HEK293 (cell line): Measurements from ENCODE around the gene CARMIL3.

ENCODE experiments used
- CTCF ChIA-PET: fragments of 350-600 bp; formaldehyde crosslinking; extraction: SDS; loops from one replicate; lab custom pipeline; 2021; ENCODE audit warnings: antibody characterized with exemption; lab: Yijun Ruan, JAX
- POLR2A ChIA-PET: fragments of 300-600 bp; formaldehyde crosslinking; extraction: SDS; loops from one replicate; lab custom pipeline; 2020; ENCODE audit warnings: antibody characterized with exemption, inconsistent platforms; lab: Yijun Ruan, JAX
- H3K27ac ChIP-seq: fragments of 200-500 bp; sonication (Bioruptor generic); 2 replicates; pipeline ENCODE4 v1.5.1; 2014; ENCODE audit warnings: low read depth, low read length, control low read depth, inconsistent platforms; ENCODE audit errors: extremely low read depth
- H3K36me3 ChIP-seq, 2 experiments: fragments of 200-500 bp in 1 of 2; sonication (Bioruptor generic) in 1 of 2; 1 replicate in 1 of 2; 2 replicates in 1 of 2; pipeline ENCODE4 v1.5.1; 2014 to 2017; ENCODE audit warnings: inconsistent platforms in 2 of 2, low read length in 2 of 2; ENCODE audit not compliant: control insufficient read depth in 2 of 2, insufficient read depth in 1 of 2
- H3K4me1 ChIP-seq: fragments of 200-500 bp; sonication (Bioruptor generic); 2 replicates; pipeline ENCODE4 v1.5.1; 2014; ENCODE audit warnings: mild to moderate bottlenecking, low read length, inconsistent platforms; ENCODE audit not compliant: control insufficient read depth, insufficient read depth
- H3K4me3 ChIP-seq: 2 replicates; pipeline ENCODE4 v1.5.1; 2011; ENCODE audit warnings: low read depth, mild to moderate bottlenecking, control low read depth, low read length, moderate library complexity
- H3K9me3 ChIP-seq: fragments of 200-500 bp; sonication (Bioruptor generic); 2 replicates; pipeline ENCODE4 v1.5.1; 2014; ENCODE audit warnings: low read depth, low read length, inconsistent platforms; ENCODE audit not compliant: control insufficient read depth, insufficient read depth
- FEZF1 ChIP-seq: fragments of 450-650 bp; formaldehyde crosslinking; IDR thresholded peaks from 2 replicates; pipeline ENCODE4 v1.5.1; 2016; ENCODE audit warnings: missing biosample characterization, missing genetic modification characterization
- MYNN ChIP-seq: fragments of 450-650 bp; formaldehyde crosslinking; IDR thresholded peaks from 2 replicates; pipeline ENCODE4 v1.5.1; 2016; ENCODE audit warnings: missing biosample characterization, missing genetic modification characterization, borderline replicate concordance
- ZBTB48 ChIP-seq: fragments of 450-650 bp; formaldehyde crosslinking; IDR thresholded peaks from 2 replicates; pipeline ENCODE4 v1.5.1; 2016; ENCODE audit warnings: missing biosample characterization, missing genetic modification characterization
- ZFHX2 ChIP-seq: fragments of 450-650 bp; formaldehyde crosslinking; conservative IDR thresholded peaks from 2 replicates; pipeline ENCODE4 v1.5.1; 2016; ENCODE audit warnings: missing biosample characterization, missing genetic modification characterization
- ZNF112 ChIP-seq: fragments of 450-650 bp; formaldehyde crosslinking; IDR thresholded peaks from 2 replicates; pipeline ENCODE4 v1.5.0; 2017; ENCODE audit warnings: missing biosample characterization, missing genetic modification characterization
- ZNF157 ChIP-seq: fragments of 450-650 bp; formaldehyde crosslinking; IDR thresholded peaks from 2 replicates; pipeline ENCODE4 v1.5.1; 2016; ENCODE audit warnings: missing biosample characterization, missing genetic modification characterization
- ZNF19 ChIP-seq: fragments of 450-650 bp; formaldehyde crosslinking; IDR thresholded peaks from 2 replicates; pipeline ENCODE4; 2016; ENCODE audit warnings: missing biosample characterization, missing genetic modification characterization, low read depth
- ZNF202 ChIP-seq: fragments of 450-650 bp; formaldehyde crosslinking; IDR thresholded peaks from 2 replicates; pipeline ENCODE4 v1.5.1; 2016; ENCODE audit warnings: missing biosample characterization, missing genetic modification characterization, borderline replicate concordance
- ZNF248 ChIP-seq: fragments of 450-650 bp; formaldehyde crosslinking; IDR thresholded peaks from 2 replicates; pipeline ENCODE4 v1.5.1; 2017; ENCODE audit warnings: missing biosample characterization, missing genetic modification characterization
- ZNF266 ChIP-seq: fragments of 450-650 bp; formaldehyde crosslinking; IDR thresholded peaks from 2 replicates; pipeline ENCODE4 v1.5.1; 2016; ENCODE audit warnings: missing biosample characterization, missing genetic modification characterization, low read depth
- ZNF670 ChIP-seq: fragments of 450-650 bp; formaldehyde crosslinking; IDR thresholded peaks from 2 replicates; pipeline ENCODE4 v1.5.1; 2016; ENCODE audit warnings: missing biosample characterization, missing genetic modification characterization, low read depth
- ZNF701 ChIP-seq: fragments of 450-650 bp; formaldehyde crosslinking; IDR thresholded peaks from 2 replicates; pipeline ENCODE4 v1.5.1; 2016; ENCODE audit warnings: missing biosample characterization, missing genetic modification characterization
- TF ChIP-seq, protein P1 (sequence below): fragments of 450-650 bp; formaldehyde crosslinking; IDR thresholded peaks from 2 replicates; pipeline ENCODE4 v1.5.1; 2016; ENCODE audit warnings: missing biosample characterization, missing genetic modification characterization, borderline replicate concordance
- TF ChIP-seq, protein P2 (sequence below): fragments of 450-650 bp; formaldehyde crosslinking; IDR thresholded peaks from 2 replicates; pipeline ENCODE4 v1.5.1; 2016; ENCODE audit warnings: missing biosample characterization, missing genetic modification characterization
- TF ChIP-seq, protein P3 (sequence below): fragments of 450-650 bp; formaldehyde crosslinking; IDR thresholded peaks from 2 replicates; pipeline ENCODE4 v1.5.1; 2016; ENCODE audit warnings: missing biosample characterization, missing genetic modification characterization
- TF ChIP-seq, protein P4 (sequence below): fragments of 450-650 bp; formaldehyde crosslinking; IDR thresholded peaks from 2 replicates; pipeline ENCODE4 v1.5.0; 2017; ENCODE audit warnings: missing biosample characterization, missing genetic modification characterization, borderline replicate concordance
- TF ChIP-seq, protein P5 (sequence below): fragments of 450-650 bp; formaldehyde crosslinking; IDR thresholded peaks from 2 replicates; pipeline ENCODE4 v1.5.1; 2016; ENCODE audit warnings: missing biosample characterization, missing genetic modification characterization

The CARMIL3 gene

DNA sequence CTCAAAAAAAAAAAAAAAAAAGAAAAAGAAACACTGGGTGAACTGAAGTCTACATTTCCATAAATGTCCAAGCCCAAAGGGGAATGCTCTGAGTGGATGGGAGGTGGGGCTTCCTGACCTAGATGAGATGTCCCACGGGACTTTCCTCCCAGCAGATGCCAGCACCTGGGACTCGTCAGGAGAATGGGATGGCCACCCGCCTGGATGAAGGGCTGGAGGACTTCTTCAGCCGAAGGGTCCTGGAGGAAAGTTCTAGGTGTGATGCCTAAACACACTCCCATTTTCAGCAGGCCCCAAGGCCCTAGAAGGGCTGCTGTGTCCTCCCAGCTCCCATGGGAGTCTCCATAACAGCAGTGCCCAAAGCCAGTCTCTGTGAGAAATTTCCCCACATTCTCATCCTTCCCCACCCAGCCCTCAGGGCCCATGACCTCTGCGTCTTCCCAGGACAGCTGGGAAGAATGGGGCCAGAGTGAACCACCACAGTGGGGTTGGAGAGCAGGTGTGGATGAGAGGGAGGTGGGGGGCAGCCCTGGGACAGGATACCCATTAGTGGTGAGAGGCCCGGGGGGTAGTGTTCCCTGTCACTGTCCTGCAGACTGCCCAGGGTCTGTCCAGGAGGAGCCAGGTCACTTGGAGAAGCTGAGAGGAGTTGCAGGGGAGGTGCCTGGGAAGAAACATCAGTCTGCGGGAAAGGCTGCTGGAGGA, 12.4 kb downstream of the CARMIL3 start (continued):
- TF ChIP-seq, protein P1, sequence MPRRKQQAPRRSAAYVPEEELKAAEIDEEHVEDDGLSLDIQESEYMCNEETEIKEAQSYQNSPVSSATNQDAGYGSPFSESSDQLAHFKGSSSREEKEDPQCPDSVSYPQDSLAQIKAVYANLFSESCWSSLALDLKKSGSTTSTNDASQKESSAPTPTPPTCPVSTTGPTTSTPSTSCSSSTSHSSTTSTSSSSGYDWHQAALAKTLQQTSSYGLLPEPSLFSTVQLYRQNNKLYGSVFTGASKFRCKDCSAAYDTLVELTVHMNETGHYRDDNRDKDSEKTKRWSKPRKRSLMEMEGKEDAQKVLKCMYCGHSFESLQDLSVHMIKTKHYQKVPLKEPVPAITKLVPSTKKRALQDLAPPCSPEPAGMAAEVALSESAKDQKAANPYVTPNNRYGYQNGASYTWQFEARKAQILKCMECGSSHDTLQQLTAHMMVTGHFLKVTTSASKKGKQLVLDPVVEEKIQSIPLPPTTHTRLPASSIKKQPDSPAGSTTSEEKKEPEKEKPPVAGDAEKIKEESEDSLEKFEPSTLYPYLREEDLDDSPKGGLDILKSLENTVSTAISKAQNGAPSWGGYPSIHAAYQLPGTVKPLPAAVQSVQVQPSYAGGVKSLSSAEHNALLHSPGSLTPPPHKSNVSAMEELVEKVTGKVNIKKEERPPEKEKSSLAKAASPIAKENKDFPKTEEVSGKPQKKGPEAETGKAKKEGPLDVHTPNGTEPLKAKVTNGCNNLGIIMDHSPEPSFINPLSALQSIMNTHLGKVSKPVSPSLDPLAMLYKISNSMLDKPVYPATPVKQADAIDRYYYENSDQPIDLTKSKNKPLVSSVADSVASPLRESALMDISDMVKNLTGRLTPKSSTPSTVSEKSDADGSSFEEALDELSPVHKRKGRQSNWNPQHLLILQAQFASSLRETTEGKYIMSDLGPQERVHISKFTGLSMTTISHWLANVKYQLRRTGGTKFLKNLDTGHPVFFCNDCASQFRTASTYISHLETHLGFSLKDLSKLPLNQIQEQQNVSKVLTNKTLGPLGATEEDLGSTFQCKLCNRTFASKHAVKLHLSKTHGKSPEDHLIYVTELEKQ (tag by site-specific recombination) = no peak
- TF ChIP-seq ZNF248 (tag by site-specific recombination) = no peak

DNA sequence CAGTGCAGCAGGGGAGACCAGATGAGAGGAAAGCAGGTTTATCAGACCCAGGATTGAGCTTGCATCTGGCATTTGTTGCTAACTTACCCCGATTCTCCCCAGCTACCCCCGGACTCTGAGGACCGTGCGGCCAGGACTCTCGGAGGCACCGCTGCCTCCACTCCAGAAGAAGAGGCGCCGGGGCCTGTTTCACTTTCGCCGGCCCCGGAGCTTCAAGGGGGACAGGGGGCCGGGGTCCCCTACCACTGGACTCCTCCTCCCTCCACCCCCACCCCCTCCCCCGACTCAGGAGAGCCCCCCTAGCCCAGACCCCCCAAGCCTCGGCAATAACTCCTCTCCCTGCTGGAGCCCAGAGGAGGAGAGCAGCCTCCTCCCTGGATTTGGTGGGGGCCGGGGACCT, 13.0 kb downstream of the CARMIL3 start:
- POLR2A ChIA-PET = no interaction called here
- CTCF ChIA-PET = interaction anchor here (0.5 to 1.7 kb wide), 4 partner anchors 13 to 49 kb away, joined by 3 to 7 read pairs (median 4); partner anchors contain the start of gene DCAF11
- H3K4me1 ChIP-seq = no peaks in the 10 kb centered on the region
- H3K9me3 ChIP-seq = no peaks in the 10 kb centered on the region
- no peak overlapping the region for H3K27ac ChIP-seq
- no peak for TF ChIP-seq ZNF112 (tag by site-specific recombination)
- TF ChIP-seq, protein P2, sequence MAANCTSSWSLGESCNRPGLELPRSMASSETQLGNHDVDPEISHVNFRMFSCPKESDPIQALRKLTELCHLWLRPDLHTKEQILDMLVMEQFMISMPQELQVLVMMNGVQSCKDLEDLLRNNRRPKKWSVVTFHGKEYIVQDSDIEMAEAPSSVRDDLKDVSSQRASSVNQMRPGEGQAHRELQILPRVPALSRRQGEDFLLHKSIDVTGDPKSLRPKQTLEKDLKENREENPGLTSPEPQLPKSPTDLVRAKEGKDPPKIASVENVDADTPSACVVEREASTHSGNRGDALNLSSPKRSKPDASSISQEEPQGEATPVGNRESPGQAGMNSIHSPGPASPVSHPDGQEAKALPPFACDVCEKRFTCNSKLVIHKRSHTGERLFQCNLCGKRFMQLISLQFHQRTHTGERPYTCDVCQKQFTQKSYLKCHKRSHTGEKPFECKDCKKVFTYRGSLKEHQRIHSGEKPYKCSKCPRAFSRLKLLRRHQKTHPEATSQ (tag by site-specific recombination) = no peak
- TF ChIP-seq ZNF19 (tag by site-specific recombination) = no peak
- TF ChIP-seq MYNN (tag by site-specific recombination) = no peak
- no peak for TF ChIP-seq FEZF1 (tag by site-specific recombination)
- TF ChIP-seq, protein P3, sequence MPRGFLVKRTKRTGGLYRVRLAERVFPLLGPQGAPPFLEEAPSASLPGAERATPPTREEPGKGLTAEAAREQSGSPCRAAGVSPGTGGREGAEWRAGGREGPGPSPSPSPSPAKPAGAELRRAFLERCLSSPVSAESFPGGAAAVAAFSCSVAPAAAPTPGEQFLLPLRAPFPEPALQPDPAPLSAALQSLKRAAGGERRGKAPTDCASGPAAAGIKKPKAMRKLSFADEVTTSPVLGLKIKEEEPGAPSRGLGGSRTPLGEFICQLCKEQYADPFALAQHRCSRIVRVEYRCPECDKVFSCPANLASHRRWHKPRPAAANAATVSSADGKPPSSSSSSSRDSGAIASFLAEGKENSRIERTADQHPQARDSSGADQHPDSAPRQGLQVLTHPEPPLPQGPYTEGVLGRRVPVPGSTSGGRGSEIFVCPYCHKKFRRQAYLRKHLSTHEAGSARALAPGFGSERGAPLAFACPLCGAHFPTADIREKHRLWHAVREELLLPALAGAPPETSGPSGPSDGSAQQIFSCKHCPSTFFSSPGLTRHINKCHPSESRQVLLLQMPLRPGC (tag by site-specific recombination) = no peak
- no peak for TF ChIP-seq ZFHX2 (tag by site-specific recombination)
- TF ChIP-seq, protein P4, sequence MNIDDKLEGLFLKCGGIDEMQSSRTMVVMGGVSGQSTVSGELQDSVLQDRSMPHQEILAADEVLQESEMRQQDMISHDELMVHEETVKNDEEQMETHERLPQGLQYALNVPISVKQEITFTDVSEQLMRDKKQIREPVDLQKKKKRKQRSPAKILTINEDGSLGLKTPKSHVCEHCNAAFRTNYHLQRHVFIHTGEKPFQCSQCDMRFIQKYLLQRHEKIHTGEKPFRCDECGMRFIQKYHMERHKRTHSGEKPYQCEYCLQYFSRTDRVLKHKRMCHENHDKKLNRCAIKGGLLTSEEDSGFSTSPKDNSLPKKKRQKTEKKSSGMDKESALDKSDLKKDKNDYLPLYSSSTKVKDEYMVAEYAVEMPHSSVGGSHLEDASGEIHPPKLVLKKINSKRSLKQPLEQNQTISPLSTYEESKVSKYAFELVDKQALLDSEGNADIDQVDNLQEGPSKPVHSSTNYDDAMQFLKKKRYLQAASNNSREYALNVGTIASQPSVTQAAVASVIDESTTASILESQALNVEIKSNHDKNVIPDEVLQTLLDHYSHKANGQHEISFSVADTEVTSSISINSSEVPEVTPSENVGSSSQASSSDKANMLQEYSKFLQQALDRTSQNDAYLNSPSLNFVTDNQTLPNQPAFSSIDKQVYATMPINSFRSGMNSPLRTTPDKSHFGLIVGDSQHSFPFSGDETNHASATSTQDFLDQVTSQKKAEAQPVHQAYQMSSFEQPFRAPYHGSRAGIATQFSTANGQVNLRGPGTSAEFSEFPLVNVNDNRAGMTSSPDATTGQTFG (tag by site-specific recombination) = no peak
- no peak for TF ChIP-seq ZNF701
- TF ChIP-seq, protein P5, sequence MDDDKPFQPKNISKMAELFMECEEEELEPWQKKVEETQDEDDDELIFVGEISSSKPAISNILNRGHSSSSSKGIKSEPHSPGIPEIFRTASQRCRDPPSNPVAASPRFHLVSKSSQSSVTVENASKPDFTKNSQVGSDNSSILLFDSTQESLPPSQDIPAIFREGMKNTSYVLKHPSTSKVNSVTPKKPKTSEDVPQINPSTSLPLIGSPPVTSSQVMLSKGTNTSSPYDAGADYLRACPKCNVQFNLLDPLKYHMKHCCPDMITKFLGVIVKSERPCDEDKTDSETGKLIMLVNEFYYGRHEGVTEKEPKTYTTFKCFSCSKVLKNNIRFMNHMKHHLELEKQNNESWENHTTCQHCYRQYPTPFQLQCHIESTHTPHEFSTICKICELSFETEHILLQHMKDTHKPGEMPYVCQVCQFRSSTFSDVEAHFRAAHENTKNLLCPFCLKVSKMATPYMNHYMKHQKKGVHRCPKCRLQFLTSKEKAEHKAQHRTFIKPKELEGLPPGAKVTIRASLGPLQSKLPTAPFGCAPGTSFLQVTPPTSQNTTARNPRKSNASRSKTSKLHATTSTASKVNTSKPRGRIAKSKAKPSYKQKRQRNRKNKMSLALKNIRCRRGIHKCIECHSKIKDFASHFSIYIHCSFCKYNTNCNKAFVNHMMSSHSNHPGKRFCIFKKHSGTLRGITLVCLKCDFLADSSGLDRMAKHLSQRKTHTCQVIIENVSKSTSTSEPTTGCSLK = no peak
- no peak for TF ChIP-seq ZBTB48
- no peak for TF ChIP-seq ZNF202
- no peak for TF ChIP-seq ZNF670 (tag by site-specific recombination)
- TF ChIP-seq ZNF266 (tag by site-specific recombination) = no peak
- no peak for TF ChIP-seq ZNF157
- no peak overlapping the region for H3K4me3 ChIP-seq
- H3K36me3 ChIP-seq = no peaks in the 10 kb centered on the region
